ENCODE data around the gene C1QTNF2. TPM values are rescaled to one million over a fixed set of nuclear protein-coding genes. Genes with fewer than 3 reads are reported as not detected.

Gene C1QTNF2
- total and polyA plus RNA-seq, 2 of the 4 experiments (the other 2 are of a cell fraction), result 0.72 to 1.2 TPM

GRCh38 chr5:160342413-160342941 lies 27.9 kb downstream of the C1QTNF2 start:
- H3K36me3 ChIP-seq (ENCODE audit: control insufficient read depth, insufficient read depth, low read length), result no peaks in the 10 kb centered on the region
- H4K91ac ChIP-seq (ENCODE audit: insufficient read depth, low read depth, low read length), result no peak overlapping the region
- no peaks in the 10 kb centered on the region for H4K20me1 ChIP-seq (ENCODE audit: insufficient read depth, low read length)
- intact Hi-C loops (cut with micrococcal nuclease), result no loop called here
- no peak overlapping the region for H3K14ac ChIP-seq (replicated peaks; ENCODE audit: low read depth, low read length)
- in situ Hi-C loops (cut with MboI; ENCODE audit: low sequenced_read_pairs), result loop anchor here (5.0 to 25.0 kb wide), 2 partner anchors 140 to 905 kb away; no protein-coding TSS in a partner anchor
- no peak overlapping the region for H3K23ac ChIP-seq (ENCODE audit: low read depth, low read length)
- H3K9ac ChIP-seq (ENCODE audit: low read depth, low read length), result no peak overlapping the region
- no peak overlapping the region for H2BK120ac ChIP-seq (ENCODE audit: low read depth, low read length)
- H3K9me3 ChIP-seq (ENCODE audit: control insufficient read depth, insufficient read depth, low read length), result no peaks in the 10 kb centered on the region
- H2AK5ac ChIP-seq (ENCODE audit: low read depth, low read length), result no peak overlapping the region
- no peaks in the 10 kb centered on the region for H3K79me1 ChIP-seq (ENCODE audit: low read depth in 1 of 2, low read length in 2 of 2)
- TF ChIP-seq SMC3 (IDR thresholded peaks at IDR 0.05; ENCODE audit: low read depth, low read length), result 0 out of 2 replicates have a peak, but pooled peaks have one; percentile 6
- TF ChIP-seq RFX5 (IDR thresholded peaks at IDR 0.05; ENCODE audit: low read depth, low read length), result no peak
- TF ChIP-seq NFE2L2 (IDR thresholded peaks at IDR 0.05; ENCODE audit: low read depth, low read length), result no peak
- H3K4ac ChIP-seq (ENCODE audit: low read depth, low read length), result no peak overlapping the region
- no peak overlapping the region for H2AFZ ChIP-seq (replicated peaks; ENCODE audit: low read length, poor library complexity)
- ChIA-PET POLR2A (ENCODE audit: unreplicated experiment) (no interaction called here), CTCF (interaction anchor here (0.6 to 2.0 kb wide), 4 partner anchors 12 to 329 kb away, joined by 3 to 7 read pairs (median 5); no protein-coding TSS in a partner anchor)
- no peaks in the 10 kb centered on the region for H3K27me3 ChIP-seq (ENCODE audit: control insufficient read depth, insufficient read depth, low read length)
- peak overlapping the region; percentile 8 for H2AK9ac ChIP-seq (replicated peaks; ENCODE audit: low read depth, low read length, poor library complexity)
- ATAC-seq (ENCODE audit: low read depth), result no peak
- no peak overlapping the region for H3K18ac ChIP-seq (ENCODE audit: low read depth, low read length)
- WGBS, 2 experiments (ENCODE audit: extremely low coverage in 2 of 2, insufficient read length in 1 of 2), result 73% methylated on average over 2 of the region's 4 CpGs; no CpG with 5 or more reads in 1 of the 2 experiments
- no peak overlapping the region for H2BK5ac ChIP-seq (ENCODE audit: low read depth, low read length, poor library complexity, severe bottlenecking)
- H2BK20ac ChIP-seq (ENCODE audit: low read depth, low read length), result no peak overlapping the region
- no peak overlapping the region for H3K27ac ChIP-seq (ENCODE audit: insufficient read depth, low read length)
- no TSS peak for BruUV-seq (replicated peaks)
- no peak overlapping the region for H3K56ac ChIP-seq (ENCODE audit: extremely low read depth, insufficient read depth, low read length)
- no peak overlapping the region for H4K5ac ChIP-seq (ENCODE audit: low read depth, low read length)
- peaks cover 7% of the 10 kb centered on the region; the same call in 1 of the 2 replicates for H3K9me1 ChIP-seq (ENCODE audit: insufficient read depth, low read length)
- DNase-seq, result peak; percentile 61
- dilution Hi-C loops (cut with HindIII; ENCODE audit: low sequenced_read_pairs, unreplicated experiment), result no loop called here
- no peak overlapping the region for H3K4me2 ChIP-seq (ENCODE audit: low read depth, low read length)
- peaks cover 2% of the 10 kb centered on the region; the same call in 1 of the 2 replicates for H3K4me1 ChIP-seq (ENCODE audit: control insufficient read depth, insufficient read depth, low read length)
- no peak overlapping the region for H4K8ac ChIP-seq (ENCODE audit: low read depth in 2 of 2, low read length in 2 of 2)
- H2BK15ac ChIP-seq (ENCODE audit: low read depth, low read length), result no peak overlapping the region
- H3K4me3 ChIP-seq (ENCODE audit: insufficient read depth, low read depth, low read length), result no peak overlapping the region
